Choroid plexus epithelial cell (primary cell): ENCODE results near the gene TM7SF3.
"Not testable (repeated sequence)": the region's sequence is repeated elsewhere in the genome, so short reads cannot be mapped to it uniquely, and the experiment has no call there.

Source experiments
- DNase-seq: peaks from one replicate; pipeline ENCODE4 v3.0.0-alpha.2; 2010; ENCODE audit warnings: low read depth
- H3K4me3 ChIP-seq: 2 replicates; pipeline ENCODE4 v1.5.1; 2011; ENCODE audit warnings: low read depth, mild to moderate bottlenecking, control low read depth, low read length, moderate library complexity
- TF ChIP-seq, protein P1 (sequence below): conservative IDR thresholded peaks from 2 replicates; pipeline ENCODE4 v1.5.1; 2011; ENCODE audit warnings: low read depth, mild to moderate bottlenecking, control low read depth, inconsistent platforms, low read length, moderate library complexity

The TM7SF3 gene

DNA sequence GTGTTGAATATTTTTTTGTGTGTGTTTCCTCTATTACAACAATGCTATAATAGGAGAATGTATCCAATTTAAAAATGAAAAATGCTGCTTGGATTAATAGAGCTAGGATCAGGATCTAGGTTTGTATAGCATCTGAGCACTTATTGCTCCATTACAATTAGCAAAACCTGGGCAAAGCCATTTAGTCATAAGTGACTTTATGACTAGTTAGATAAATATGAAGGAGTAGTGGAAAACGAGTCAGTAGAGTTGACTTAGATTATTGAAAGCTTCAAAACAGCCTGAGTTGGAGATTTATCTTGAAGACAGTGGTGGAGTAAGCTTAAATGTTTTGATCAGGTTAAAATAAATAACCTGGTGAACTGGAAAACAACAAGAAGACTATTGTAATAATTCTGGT is 10.9 kb upstream of the TM7SF3 start:
- H3K4me3 ChIP-seq, result no peak overlapping the region
- no peak for DNase-seq
- TF ChIP-seq, protein P1, sequence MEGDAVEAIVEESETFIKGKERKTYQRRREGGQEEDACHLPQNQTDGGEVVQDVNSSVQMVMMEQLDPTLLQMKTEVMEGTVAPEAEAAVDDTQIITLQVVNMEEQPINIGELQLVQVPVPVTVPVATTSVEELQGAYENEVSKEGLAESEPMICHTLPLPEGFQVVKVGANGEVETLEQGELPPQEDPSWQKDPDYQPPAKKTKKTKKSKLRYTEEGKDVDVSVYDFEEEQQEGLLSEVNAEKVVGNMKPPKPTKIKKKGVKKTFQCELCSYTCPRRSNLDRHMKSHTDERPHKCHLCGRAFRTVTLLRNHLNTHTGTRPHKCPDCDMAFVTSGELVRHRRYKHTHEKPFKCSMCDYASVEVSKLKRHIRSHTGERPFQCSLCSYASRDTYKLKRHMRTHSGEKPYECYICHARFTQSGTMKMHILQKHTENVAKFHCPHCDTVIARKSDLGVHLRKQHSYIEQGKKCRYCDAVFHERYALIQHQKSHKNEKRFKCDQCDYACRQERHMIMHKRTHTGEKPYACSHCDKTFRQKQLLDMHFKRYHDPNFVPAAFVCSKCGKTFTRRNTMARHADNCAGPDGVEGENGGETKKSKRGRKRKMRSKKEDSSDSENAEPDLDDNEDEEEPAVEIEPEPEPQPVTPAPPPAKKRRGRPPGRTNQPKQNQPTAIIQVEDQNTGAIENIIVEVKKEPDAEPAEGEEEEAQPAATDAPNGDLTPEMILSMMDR, result no peak

DNA sequence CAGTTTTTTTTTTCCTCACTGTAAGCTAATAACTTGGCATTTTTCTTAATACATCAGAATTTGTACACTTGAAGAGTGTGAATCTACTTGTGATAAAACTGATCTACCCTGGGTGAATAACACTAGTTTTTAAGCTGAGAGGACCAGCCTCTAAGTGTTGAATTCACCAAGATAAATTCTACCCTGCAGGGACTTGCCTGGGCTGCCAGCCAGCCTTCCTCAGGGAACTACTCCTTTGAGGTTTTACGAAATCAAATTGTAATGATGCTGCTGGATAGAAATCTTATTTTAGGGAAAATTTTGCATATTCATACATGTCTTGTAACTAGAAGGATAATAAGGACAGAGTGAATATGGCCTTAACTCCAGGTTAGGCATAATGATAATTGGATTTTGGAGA is 10.1 kb upstream of the TM7SF3 start:
- no peak for DNase-seq
- H3K4me3 ChIP-seq, result no peak overlapping the region
- TF ChIP-seq, protein P1, result no peak

DNA sequence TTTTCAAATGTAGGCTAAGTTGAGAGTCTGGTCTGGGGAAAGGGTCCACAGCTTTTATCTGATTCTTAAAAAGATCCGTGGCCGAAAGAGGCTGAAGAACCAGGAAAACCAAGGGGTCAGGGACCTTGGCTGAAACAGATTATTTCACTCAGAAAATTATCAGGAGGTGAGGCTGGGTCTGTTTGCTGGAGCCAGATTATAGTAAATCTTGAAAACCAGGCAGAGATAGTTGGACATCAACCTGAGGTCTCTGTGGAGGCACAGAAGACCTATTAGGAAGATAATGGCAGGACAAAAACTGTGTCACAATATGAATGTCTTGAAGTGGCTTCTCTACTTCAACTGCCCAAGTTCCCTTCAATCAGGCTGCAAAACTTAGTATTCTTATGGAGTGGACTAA is 6.6 kb upstream of the TM7SF3 start:
- TF ChIP-seq, protein P1, result no peak
- DNase-seq, result no peak
- H3K4me3 ChIP-seq, result no peak overlapping the region

DNA sequence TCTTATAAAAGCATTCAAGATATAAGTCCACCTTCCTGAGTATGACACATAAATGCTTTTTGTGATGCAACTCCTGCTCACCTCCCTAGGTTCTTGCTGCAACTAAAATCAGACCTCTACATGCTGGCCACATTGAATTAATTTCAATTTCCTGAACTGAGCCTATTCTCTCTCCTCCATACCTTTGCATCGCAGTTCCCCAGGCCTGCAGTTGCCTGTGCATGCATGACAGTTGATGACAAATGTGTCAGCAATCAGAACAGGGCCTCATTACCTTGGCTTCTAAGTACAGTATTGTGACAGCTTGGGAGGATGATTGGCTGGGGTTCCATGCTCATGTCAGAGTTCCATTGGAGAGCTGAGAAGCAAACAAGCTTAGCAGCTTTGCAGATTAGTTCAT is 3.9 kb upstream of the TM7SF3 start:
- no peak overlapping the region for H3K4me3 ChIP-seq
- no peak for DNase-seq
- TF ChIP-seq, protein P1, result no peak

DNA sequence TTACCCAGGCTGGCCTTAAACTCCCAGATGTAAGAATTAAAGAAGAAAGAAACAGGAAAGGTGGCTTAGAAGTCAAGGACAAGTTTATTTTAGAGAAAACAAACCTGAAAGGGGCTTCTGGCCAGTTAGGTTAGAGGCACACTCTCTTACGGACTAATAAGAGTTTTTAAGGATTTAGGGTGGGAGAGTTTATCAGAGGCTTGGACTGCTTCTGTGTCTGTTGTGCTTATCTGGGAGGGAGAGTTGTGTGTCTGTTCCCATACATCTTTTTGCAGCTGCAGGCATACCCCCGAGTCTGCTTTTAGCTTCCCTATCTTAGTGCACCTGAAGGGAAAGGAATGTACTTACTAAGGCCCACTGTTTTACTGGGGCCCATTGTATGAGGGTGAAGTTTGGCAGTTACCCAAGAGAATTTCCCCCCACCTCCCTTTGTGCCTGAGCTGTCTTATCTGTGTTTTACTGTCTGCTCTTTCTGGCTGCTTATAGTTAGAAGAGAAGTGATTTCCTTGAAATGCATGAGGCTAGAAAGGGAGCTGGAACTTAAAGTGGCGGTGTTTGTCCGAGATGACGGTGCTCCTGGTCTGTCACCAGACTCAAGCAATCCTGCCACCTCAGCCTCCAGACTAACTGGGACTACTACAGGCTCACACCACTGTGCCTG is 3.1 kb upstream of the TM7SF3 start:
- not testable (repeated sequence) for DNase-seq, H3K4me3 ChIP-seq

DNA sequence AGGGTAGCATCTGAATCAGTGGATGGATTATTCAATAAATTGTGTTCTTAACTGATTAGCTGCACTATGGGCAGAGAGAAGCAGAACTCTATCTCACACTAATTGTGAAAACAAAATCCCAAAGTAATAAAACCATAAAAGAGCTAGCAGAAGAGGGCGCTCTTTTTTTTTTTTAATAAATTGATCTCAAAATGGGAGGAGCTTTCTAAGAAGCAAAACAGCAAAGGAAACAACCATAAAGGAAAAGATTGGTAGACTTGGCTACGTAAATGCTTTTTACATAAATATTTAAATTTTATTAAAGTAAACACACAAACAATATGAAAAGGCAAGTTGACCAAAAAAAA is 1.5 kb upstream of the TM7SF3 start:
- no peak overlapping the region for H3K4me3 ChIP-seq
- TF ChIP-seq, protein P1, result no peak
- DNase-seq, result peak; percentile 71

DNA sequence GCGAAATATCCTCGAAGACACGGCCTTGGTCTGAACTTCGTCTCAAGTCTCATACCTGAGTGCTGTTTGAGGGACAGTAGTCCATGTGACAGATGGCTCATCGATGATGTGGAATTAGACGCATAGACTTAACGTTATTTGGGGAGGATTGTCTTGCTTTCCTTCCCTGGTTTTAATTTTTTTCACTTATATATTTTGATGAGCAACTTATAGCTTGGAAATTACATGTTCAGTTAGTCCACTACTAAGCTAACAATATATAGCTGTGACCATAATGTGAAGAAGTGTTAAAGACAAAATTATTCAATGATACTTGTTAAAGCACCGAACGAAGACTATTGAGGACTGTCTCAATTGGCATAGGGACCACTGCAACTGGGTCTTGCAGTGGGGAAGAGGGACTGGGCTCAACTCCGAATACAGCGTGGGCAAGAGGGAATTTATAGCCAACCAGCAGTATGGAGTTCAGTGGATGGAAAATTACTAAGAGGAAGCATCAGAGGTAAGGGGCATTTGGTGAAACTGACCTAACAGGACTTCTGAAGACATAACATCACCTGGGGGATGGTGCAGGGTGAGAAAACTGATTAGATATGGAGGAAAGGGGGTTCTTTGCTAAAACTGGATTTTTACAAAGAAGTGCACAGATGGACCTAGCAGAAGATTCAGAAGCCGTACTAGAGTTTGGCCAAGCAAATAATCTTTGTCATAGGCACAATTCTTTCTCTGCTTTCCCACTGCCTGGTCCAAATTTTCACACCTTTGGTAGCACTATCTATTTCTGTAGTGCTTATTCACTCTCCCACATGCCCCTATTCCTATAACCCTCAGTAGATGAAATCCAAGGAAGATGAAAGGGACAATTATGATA is 910 bp upstream of the TM7SF3 start:
- peak overlapping the region; percentile 89 for H3K4me3 ChIP-seq
- no peak for DNase-seq
- TF ChIP-seq, protein P1, result peak; percentile 4
